ENCODE results near the gene C1orf122. TPM values are rescaled to one million over a fixed set of nuclear protein-coding genes. Genes with fewer than 3 reads are reported as not detected.

Gene C1orf122
- total RNA-seq, 1 experiment from 2014 or later, result 45.9 TPM

DNA sequence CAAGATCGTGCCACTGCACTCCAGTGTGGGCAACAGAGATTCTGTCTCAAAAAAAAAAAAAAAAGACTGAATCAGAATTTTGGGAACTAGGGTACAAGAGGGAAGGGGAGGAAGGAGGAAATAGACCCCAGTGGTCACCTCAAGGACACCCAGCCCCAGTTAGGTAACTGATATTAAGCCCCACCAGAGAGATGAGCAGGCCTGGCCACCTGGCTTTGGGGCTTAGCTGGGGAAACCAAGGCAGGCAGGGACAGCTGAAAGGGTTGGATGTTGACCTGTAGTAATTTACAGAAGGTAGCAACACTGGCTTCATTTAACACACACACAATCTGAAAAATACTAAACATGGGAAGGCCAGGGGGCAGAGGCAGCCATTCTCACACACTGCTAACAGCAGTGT lies 5.2 kb upstream of the C1orf122 start:
- Mint-ChIP-seq H3K27me3 (ENCODE audit: low read depth) (no peaks in the 10 kb centered on the region), H3K27ac (no peak overlapping the region), H3K4me1 (0 out of 2 replicates have a peak, but pooled peaks cover 3% of the 10 kb centered on the region), H3K4me3 (no peak overlapping the region), H3K36me3 (peaks cover 53% of the 10 kb centered on the region), H3K9me3 (no peaks in the 10 kb centered on the region)
- ChIA-PET POLR2A (interaction anchor here (0.7 kb wide), 1 partner anchor 1433 kb away, joined by 5 read pairs; no protein-coding TSS in a partner anchor), CTCF (interaction anchor here (0.7 kb wide), 1 partner anchor 122 kb away, joined by 4 read pairs; no protein-coding TSS in a partner anchor)
- no peak for ATAC-seq
- no peak for DNase-seq (ENCODE audit: low spot score)
- no peak for TF ChIP-seq ZNF416 (CRISPR knock-in tag; IDR thresholded peaks at IDR 0.05)
- TF ChIP-seq JAZF1 (CRISPR knock-in tag; IDR thresholded peaks at IDR 0.05), result no peak
- TF ChIP-seq, protein P1, sequence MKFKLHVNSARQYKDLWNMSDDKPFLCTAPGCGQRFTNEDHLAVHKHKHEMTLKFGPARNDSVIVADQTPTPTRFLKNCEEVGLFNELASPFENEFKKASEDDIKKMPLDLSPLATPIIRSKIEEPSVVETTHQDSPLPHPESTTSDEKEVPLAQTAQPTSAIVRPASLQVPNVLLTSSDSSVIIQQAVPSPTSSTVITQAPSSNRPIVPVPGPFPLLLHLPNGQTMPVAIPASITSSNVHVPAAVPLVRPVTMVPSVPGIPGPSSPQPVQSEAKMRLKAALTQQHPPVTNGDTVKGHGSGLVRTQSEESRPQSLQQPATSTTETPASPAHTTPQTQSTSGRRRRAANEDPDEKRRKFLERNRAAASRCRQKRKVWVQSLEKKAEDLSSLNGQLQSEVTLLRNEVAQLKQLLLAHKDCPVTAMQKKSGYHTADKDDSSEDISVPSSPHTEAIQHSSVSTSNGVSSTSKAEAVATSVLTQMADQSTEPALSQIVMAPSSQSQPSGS (CRISPR knock-in tag; IDR thresholded peaks at IDR 0.05; ENCODE audit: borderline replicate concordance, low read depth), result no peak
- no peak for TF ChIP-seq SMAD4 (CRISPR knock-in tag; IDR thresholded peaks at IDR 0.05)
- TF ChIP-seq ZNF512 (CRISPR knock-in tag; IDR thresholded peaks at IDR 0.05; ENCODE audit: borderline replicate concordance), result no peak
- no peak for TF ChIP-seq ZBTB43 (CRISPR knock-in tag; IDR thresholded peaks at IDR 0.05)
- no peak for TF ChIP-seq NFE2L1 (CRISPR knock-in tag; IDR thresholded peaks at IDR 0.05)
- no peak for TF ChIP-seq MLX (CRISPR knock-in tag; IDR thresholded peaks at IDR 0.05)
- TF ChIP-seq, protein P2, sequence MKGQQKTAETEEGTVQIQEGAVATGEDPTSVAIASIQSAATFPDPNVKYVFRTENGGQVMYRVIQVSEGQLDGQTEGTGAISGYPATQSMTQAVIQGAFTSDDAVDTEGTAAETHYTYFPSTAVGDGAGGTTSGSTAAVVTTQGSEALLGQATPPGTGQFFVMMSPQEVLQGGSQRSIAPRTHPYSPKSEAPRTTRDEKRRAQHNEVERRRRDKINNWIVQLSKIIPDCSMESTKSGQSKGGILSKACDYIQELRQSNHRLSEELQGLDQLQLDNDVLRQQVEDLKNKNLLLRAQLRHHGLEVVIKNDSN (CRISPR knock-in tag; IDR thresholded peaks at IDR 0.05), result no peak
- no peak for TF ChIP-seq MYBL2 (CRISPR knock-in tag; IDR thresholded peaks at IDR 0.05)
- no peak for TF ChIP-seq ZNF423 (CRISPR knock-in tag; IDR thresholded peaks at IDR 0.05)
- TF ChIP-seq TCF7 (CRISPR knock-in tag; IDR thresholded peaks at IDR 0.05; ENCODE audit: low read depth), result no peak
- TF ChIP-seq SMAD3 (CRISPR knock-in tag; IDR thresholded peaks at IDR 0.05; ENCODE audit: borderline replicate concordance), result no peak
- TF ChIP-seq GRHL2 (CRISPR knock-in tag; IDR thresholded peaks at IDR 0.05; ENCODE audit: insufficient replicate concordance, severe bottlenecking), result no peak

GRCh38 chr1:37807220-37807554 lies 403 bp upstream of the C1orf122 start:
- CTCF ChIA-PET, result interaction anchor here (2.4 to 2.9 kb wide), 2 partner anchors 12 to 52 kb away, joined by 10 to 34 read pairs; partner anchors contain the start of gene MTF1
- ATAC-seq, result no peak
- no peak for DNase-seq (ENCODE audit: low spot score)
- H3K9me3 Mint-ChIP-seq, result no peaks in the 10 kb centered on the region
- peak overlapping the region; percentile 79 for H3K4me3 Mint-ChIP-seq
- H3K4me1 Mint-ChIP-seq, result peaks cover 11% of the 10 kb centered on the region; the same call in 1 of the 2 replicates
- H3K27me3 Mint-ChIP-seq (ENCODE audit: low read depth), result no peaks in the 10 kb centered on the region
- peaks cover 40% of the 10 kb centered on the region for H3K36me3 Mint-ChIP-seq
- POLR2A ChIA-PET, result interaction anchor here (0.6 to 2.4 kb wide), 2 partner anchors 12 to 344 kb away, joined by 4 to 16 read pairs; partner anchors contain the start of gene MANEAL
- H3K27ac Mint-ChIP-seq, result 0 out of 2 replicates have a peak overlapping the region, but pooled peaks have one; percentile 74
- TF ChIP-seq NR2C2 (CRISPR knock-in tag; IDR thresholded peaks at IDR 0.05) (no peak), ATF6 (CRISPR knock-in tag; IDR thresholded peaks at IDR 0.05) (no peak), NFE2L1 (CRISPR knock-in tag; IDR thresholded peaks at IDR 0.05) (no peak), ZMAT4 (CRISPR knock-in tag; IDR thresholded peaks at IDR 0.05) (no peak), ZNF121 (CRISPR knock-in tag; IDR thresholded peaks at IDR 0.05) (no peak), ATF1 (CRISPR knock-in tag; IDR thresholded peaks at IDR 0.05) (no peak), E2F5 (CRISPR knock-in tag; IDR thresholded peaks at IDR 0.05) (no peak), FOXJ3 (CRISPR knock-in tag; IDR thresholded peaks at IDR 0.05; ENCODE audit: borderline replicate concordance) (no peak), NFYB (CRISPR knock-in tag; conservative IDR thresholded peaks at IDR 0.05; ENCODE audit: low read depth) (no peak)

Measured in WTC11 (cell line).